BJ (cell line): ENCODE results near the gene STIM1. TPM values are rescaled to one million over a fixed set of nuclear protein-coding genes. Genes with fewer than 3 reads are reported as not detected.

Source experiments
- CTCF ChIA-PET: fragments of 350-600 bp; formaldehyde crosslinking; extraction: SDS; loops from one replicate; lab custom pipeline; 2021; ENCODE audit warnings: antibody characterized with exemption, inconsistent platforms; lab: Yijun Ruan, JAX
- POLR2A ChIA-PET: fragments of 300-600 bp; sonication (Branson Sonifier 250); formaldehyde crosslinking; extraction: SDS; loops from one replicate; lab custom pipeline; 2021; ENCODE audit warnings: antibody characterized with exemption; lab: Charles Lee
- DNase-seq: peaks from one replicate; pipeline ENCODE4 v3.0.0-alpha.2; 2011; ENCODE audit warnings: low read depth
- H3K27me3 ChIP-seq: 2 replicates; pipeline ENCODE4 v1.6.0; 2011; ENCODE audit warnings: low read length; ENCODE audit not compliant: control insufficient read depth, insufficient read depth
- H3K36me3 ChIP-seq: 2 replicates; pipeline ENCODE4 v1.5.1; 2011; ENCODE audit warnings: low read length; ENCODE audit not compliant: control insufficient read depth, insufficient read depth
- H3K4me3 ChIP-seq: 2 replicates; pipeline ENCODE4 v1.5.1; 2011; ENCODE audit warnings: low read depth, mild to moderate bottlenecking, control low read depth, low read length
- polyA plus RNA-seq: library from polyadenylated mRNA; depleted of rRNA; stranded (reverse); fragments of >200 nt; gene quantifications from 2 replicates; pipeline ENCODE4 v1.2.3, GENCODE V29; 2011
- TF ChIP-seq, protein P1 (sequence below): IDR thresholded peaks from 2 replicates; pipeline ENCODE4 v1.5.1; 2011; ENCODE audit warnings: low read depth, mild to moderate bottlenecking, control low read depth, inconsistent platforms, low read length, moderate library complexity; ENCODE audit not compliant: insufficient read depth

Gene STIM1
- polyA plus RNA-seq, 1 experiment, result 54.6 TPM

DNA sequence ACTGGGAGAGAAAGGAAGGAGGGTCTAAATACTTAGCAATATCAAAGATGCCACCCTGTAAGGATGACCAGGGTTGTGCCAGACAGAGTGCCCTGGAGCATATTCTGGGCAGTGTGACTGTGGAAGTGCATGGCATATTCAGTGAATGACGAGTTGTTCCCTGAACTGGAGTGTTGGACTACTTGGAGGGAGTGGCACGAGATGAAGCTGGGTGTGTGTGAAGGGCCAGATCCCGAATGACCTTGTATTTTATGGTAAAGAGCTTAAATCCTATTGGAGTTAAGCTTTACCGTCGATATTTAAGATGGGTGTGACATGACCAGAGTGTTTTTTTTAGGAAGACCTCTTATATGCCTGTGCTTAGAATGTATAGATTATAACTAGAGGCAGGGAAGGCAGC lies 48.8 kb downstream of the STIM1 start:
- POLR2A ChIA-PET, result no interaction called here
- TF ChIP-seq, protein P1, sequence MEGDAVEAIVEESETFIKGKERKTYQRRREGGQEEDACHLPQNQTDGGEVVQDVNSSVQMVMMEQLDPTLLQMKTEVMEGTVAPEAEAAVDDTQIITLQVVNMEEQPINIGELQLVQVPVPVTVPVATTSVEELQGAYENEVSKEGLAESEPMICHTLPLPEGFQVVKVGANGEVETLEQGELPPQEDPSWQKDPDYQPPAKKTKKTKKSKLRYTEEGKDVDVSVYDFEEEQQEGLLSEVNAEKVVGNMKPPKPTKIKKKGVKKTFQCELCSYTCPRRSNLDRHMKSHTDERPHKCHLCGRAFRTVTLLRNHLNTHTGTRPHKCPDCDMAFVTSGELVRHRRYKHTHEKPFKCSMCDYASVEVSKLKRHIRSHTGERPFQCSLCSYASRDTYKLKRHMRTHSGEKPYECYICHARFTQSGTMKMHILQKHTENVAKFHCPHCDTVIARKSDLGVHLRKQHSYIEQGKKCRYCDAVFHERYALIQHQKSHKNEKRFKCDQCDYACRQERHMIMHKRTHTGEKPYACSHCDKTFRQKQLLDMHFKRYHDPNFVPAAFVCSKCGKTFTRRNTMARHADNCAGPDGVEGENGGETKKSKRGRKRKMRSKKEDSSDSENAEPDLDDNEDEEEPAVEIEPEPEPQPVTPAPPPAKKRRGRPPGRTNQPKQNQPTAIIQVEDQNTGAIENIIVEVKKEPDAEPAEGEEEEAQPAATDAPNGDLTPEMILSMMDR, result no peak

DNA sequence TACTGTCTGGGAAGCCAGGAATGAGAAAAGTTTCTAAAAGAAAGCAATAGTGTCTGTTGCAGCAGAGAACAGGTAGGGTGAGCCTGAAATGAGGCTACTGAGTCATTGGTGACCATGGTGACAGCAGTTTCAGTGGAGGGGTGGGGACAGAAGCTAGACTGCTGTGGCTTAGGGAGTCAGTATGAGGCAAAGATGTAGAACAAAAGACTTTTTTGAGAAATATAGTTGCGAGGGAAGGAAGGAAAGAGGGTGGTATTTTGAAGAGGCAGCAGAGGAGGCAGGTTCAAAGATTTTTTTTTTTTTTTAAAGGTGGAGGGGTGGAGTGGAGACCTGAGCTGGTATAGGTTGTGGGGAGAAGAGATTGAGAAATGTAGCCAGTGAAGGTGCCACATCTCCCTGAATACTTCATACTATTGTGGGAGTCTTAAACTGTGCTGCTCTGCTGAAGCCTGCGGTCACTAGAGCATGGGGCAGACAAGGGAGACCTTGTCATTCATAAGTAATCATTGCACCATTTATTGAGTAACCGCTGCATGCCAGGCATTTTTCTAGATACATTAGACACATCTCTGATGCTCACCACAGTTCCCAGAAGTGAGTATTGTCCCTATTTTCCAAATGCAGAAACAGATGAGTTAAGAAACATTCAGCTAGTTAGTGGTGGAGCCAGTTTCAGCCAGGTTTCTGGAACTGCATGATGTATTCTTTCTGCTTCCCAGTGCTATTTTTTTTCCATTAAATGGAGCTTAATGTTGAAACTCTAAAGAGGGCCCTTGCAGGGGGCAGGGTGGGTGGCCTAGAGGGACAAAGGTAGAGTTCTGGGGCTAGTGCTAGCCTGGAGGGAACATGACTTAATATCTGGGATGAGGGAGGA lies 49.9 kb downstream of the STIM1 start:
- Histone ChIP-seq H3K4me3 (no peak overlapping the region), H3K36me3 (no peaks in the 10 kb centered on the region), H3K27me3 (no peaks in the 10 kb centered on the region)
- CTCF ChIA-PET, result interaction anchor here (0.6 to 1.8 kb wide), 5 partner anchors 9 to 167 kb away, joined by 3 to 11 read pairs (median 4); partner anchors contain the start of gene STIM1
- POLR2A ChIA-PET, result no interaction called here
- DNase-seq, result peak; percentile 82
- TF ChIP-seq, protein P1, result no peak

More for the DNA sequence above, 48.8 kb downstream of the STIM1 start:
- no peak overlapping the region for H3K4me3 ChIP-seq
- CTCF ChIA-PET, result no interaction called here
- no peaks in the 10 kb centered on the region for H3K27me3 ChIP-seq
- DNase-seq, result no peak
- H3K36me3 ChIP-seq, result no peaks in the 10 kb centered on the region

DNA sequence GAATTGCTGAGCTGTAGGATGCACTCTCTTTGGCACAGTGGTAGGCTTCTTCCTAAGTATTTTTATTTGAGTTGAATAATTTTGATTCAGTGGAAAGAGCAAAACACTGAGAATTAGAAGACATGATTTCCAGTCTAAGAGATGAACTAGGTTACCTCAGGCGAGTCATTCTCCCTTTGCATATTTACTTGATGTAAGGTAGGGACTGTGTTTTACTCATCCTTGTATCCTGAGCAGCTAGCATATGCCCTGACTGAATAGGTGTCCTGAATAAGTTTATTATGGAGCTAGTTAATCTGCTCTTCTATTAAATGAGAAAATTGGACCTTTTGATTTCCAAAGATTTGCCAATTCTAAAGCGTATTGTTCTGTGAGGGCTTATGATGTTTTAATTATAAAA lies 50.7 kb downstream of the STIM1 start:
- POLR2A ChIA-PET, result no interaction called here
- H3K36me3 ChIP-seq, result no peaks in the 10 kb centered on the region
- CTCF ChIA-PET, result interaction anchor here (1.3 to 1.8 kb wide), 5 partner anchors 10 to 167 kb away, joined by 3 to 11 read pairs (median 4); partner anchors contain the start of gene STIM1
- DNase-seq, result no peak
- no peak overlapping the region for H3K4me3 ChIP-seq
- TF ChIP-seq, protein P1, result no peak
- H3K27me3 ChIP-seq, result no peaks in the 10 kb centered on the region

DNA sequence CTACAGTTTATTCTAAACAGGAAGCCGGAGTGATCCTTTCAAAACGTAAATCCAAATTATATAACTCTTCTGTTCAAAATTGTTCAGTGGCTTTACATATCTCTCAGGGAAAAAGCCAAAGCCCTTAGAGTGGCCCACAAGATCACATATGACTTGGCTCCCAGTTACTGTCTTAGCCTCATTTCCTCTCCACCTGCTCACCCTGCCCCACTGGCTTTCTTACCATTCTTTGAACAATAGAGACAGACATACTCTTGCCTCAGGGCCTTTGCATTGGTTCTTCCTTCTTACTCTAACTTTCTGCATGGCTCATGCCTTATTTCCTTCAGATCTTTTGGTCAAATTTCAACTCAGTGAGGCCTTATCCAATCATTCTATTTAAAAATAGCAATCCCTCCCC lies 52.1 kb downstream of the STIM1 start:
- DNase-seq, result no peak
- no peak overlapping the region for H3K4me3 ChIP-seq
- ChIA-PET CTCF (interaction anchor here (0.8 to 1.3 kb wide), 2 partner anchors 165 kb away, joined by 3 to 4 read pairs; no protein-coding TSS in a partner anchor), POLR2A (no interaction called here)
- TF ChIP-seq, protein P1, result no peak
- H3K27me3 ChIP-seq, result no peaks in the 10 kb centered on the region
- no peaks in the 10 kb centered on the region for H3K36me3 ChIP-seq

DNA sequence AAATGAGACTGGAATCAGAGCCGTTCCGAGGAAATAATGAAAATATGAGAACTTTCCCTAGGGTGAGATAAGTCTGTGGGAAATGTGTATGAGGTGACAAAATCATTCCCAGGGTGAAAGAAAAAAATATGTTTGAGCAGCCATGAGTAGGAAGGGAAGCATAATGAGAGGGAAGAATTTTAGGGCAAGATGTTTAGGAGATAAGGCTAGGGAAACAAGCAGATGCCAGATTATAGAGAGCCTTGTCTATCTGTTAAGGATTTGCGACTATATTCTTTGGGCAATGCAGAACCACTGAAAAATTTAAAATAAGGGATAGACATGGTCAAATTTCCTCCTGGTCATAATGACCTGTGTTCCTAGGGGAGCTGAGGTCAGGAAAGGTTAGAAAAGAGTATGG lies 54.4 kb downstream of the STIM1 start:
- ChIA-PET POLR2A (no interaction called here), CTCF (no interaction called here)
- Histone ChIP-seq H3K36me3 (no peaks in the 10 kb centered on the region), H3K4me3 (no peak overlapping the region), H3K27me3 (no peaks in the 10 kb centered on the region)
- DNase-seq, result no peak
- TF ChIP-seq, protein P1, result no peak
